H7 (cell line): ENCODE measurements around the gene PHEX. TPM values are rescaled to one million over a fixed set of nuclear protein-coding genes. Genes with fewer than 3 reads are reported as not detected.
"Not testable (repeated sequence)": the region's sequence is repeated elsewhere in the genome, so short reads cannot be mapped to it uniquely, and the experiment has no call there.

Experiments used
- DNase-seq: peaks from one replicate; pipeline ENCODE4 v3.0.0; 2012
- H3K27me3 ChIP-seq: 2 replicates; pipeline ENCODE4 v1.6.0; 2011; ENCODE audit warnings: mild to moderate bottlenecking, low read length; ENCODE audit not compliant: control insufficient read depth, insufficient read depth
- H3K36me3 ChIP-seq: replicated peaks from 2 replicates; pipeline ENCODE4 v1.5.1; 2011; ENCODE audit warnings: low read length; ENCODE audit not compliant: control insufficient read depth, insufficient read depth
- H3K4me3 ChIP-seq: 2 replicates; pipeline ENCODE4 v1.5.1; 2011; ENCODE audit warnings: low read depth, mild to moderate bottlenecking, control low read depth, low read length, moderate library complexity; ENCODE audit not compliant: insufficient read depth
- total RNA-seq: library from RNA; depleted of rRNA; stranded (reverse); fragments of >200 nt; shearing (Covaris generic); gene quantifications from 2 replicates; pipeline ENCODE4 v1.2.3, GENCODE V29; 2014

The PHEX gene
- total RNA-seq, 1 experiment from 2014 or later: 0.07 TPM

- no peak for DNase-seq
- Histone ChIP-seq H3K36me3 (no peaks in the 10 kb centered on the region), H3K4me3 (no peak overlapping the region), H3K27me3 (no peaks in the 10 kb centered on the region)
Measured at GRCh38 chrX:22234380-22234779, 202.3 kb downstream of the PHEX start.

GRCh38 chrX:22237479-22237878 is 205.4 kb downstream of the PHEX start:
- Histone ChIP-seq H3K4me3 (no peak overlapping the region), H3K36me3 (no peaks in the 10 kb centered on the region), H3K27me3 (no peaks in the 10 kb centered on the region)
- no peak for DNase-seq

GRCh38 chrX:22246620-22247019 is 214.5 kb downstream of the PHEX start:
- no peak overlapping the region for H3K4me3 ChIP-seq
- H3K27me3 ChIP-seq: no peaks in the 10 kb centered on the region
- DNase-seq: no peak
- no peaks in the 10 kb centered on the region for H3K36me3 ChIP-seq

GRCh38 chrX:22247169-22247568 is 215.0 kb downstream of the PHEX start:
- no peaks in the 10 kb centered on the region for H3K27me3 ChIP-seq
- H3K36me3 ChIP-seq: no peaks in the 10 kb centered on the region
- H3K4me3 ChIP-seq: no peak overlapping the region
- DNase-seq: no peak

- H3K36me3 ChIP-seq: no peaks in the 10 kb centered on the region
- DNase-seq: no peak
- no peaks in the 10 kb centered on the region for H3K27me3 ChIP-seq
- no peak overlapping the region for H3K4me3 ChIP-seq
Measured at GRCh38 chrX:22248401-22248800, 216.3 kb downstream of the PHEX start.

- no peaks in the 10 kb centered on the region for H3K27me3 ChIP-seq
- no peak overlapping the region for H3K4me3 ChIP-seq
- H3K36me3 ChIP-seq: no peaks in the 10 kb centered on the region
- no peak for DNase-seq
Measured at GRCh38 chrX:22249371-22249770, 217.2 kb downstream of the PHEX start.

- DNase-seq: no peak
- H3K36me3 ChIP-seq: no peaks in the 10 kb centered on the region
- no peak overlapping the region for H3K4me3 ChIP-seq
- H3K27me3 ChIP-seq: no peaks in the 10 kb centered on the region
Measured at GRCh38 chrX:22268706-22269105, 236.6 kb downstream of the PHEX start.

GRCh38 chrX:22272613-22273012 is 240.5 kb downstream of the PHEX start, which contains the start of gene CBLL2:
Gene CBLL2 (plus strand): TSS chrX:22272913. CDS start chrX:22272992, 79 bp downstream.
- H3K4me3 ChIP-seq: no peak within 1 kb of the TSS
- no peaks in the 10 kb centered on the region for H3K27me3 ChIP-seq
- no peak for DNase-seq
- no peaks in the 10 kb centered on the region for H3K36me3 ChIP-seq

GRCh38 chrX:22273714-22274317 is 241.7 kb downstream of the PHEX start:
- no peak for DNase-seq
- no peaks in the 10 kb centered on the region for H3K36me3 ChIP-seq
- H3K27me3 ChIP-seq: no peaks in the 10 kb centered on the region
- H3K4me3 ChIP-seq: no peak overlapping the region

- Histone ChIP-seq H3K36me3 (no peaks in the 10 kb centered on the region), H3K27me3 (no peaks in the 10 kb centered on the region), H3K4me3 (no peak overlapping the region)
- DNase-seq: no peak
Measured at GRCh38 chrX:22276781-22277180, 244.7 kb downstream of the PHEX start.

GRCh38 chrX:22278375-22278774 is 246.2 kb downstream of the PHEX start:
- Histone ChIP-seq H3K27me3 (no peaks in the 10 kb centered on the region), H3K4me3 (no peak overlapping the region), H3K36me3 (no peaks in the 10 kb centered on the region)
- DNase-seq: peak; percentile 79

- H3K27me3 ChIP-seq, H3K36me3 ChIP-seq, H3K4me3 ChIP-seq, DNase-seq: not testable (repeated sequence)
Measured at GRCh38 chrX:22289209-22289608, 257.1 kb downstream of the PHEX start.

- DNase-seq: no peak
- no peak overlapping the region for H3K4me3 ChIP-seq
- no peaks in the 10 kb centered on the region for H3K36me3 ChIP-seq
- no peaks in the 10 kb centered on the region for H3K27me3 ChIP-seq
Measured at GRCh38 chrX:22296871-22297270, 264.7 kb downstream of the PHEX start.

- Histone ChIP-seq H3K27me3 (no peaks in the 10 kb centered on the region), H3K4me3 (no peak overlapping the region), H3K36me3 (no peaks in the 10 kb centered on the region)
- no peak for DNase-seq
Measured at GRCh38 chrX:22300130-22300529, 268.0 kb downstream of the PHEX start.
